PC-9 (cell line): ENCODE results near the gene CCDC106.

ENCODE experiments used
- EZH2 ChIP-seq: fragments of 200-600 bp; sonication (generic); IDR thresholded peaks from 2 replicates; pipeline ENCODE4 v1.8.0; 2017; ENCODE audit warnings: antibody characterized with exemption, low read depth
- TF ChIP-seq, protein P1 (sequence below): fragments of 200-600 bp; sonication (generic); conservative IDR thresholded peaks from 2 replicates; pipeline ENCODE4 v1.6.1; 2017; ENCODE audit warnings: mixed run types, antibody characterized with exemption, mild to moderate bottlenecking, moderate library complexity

DNA sequence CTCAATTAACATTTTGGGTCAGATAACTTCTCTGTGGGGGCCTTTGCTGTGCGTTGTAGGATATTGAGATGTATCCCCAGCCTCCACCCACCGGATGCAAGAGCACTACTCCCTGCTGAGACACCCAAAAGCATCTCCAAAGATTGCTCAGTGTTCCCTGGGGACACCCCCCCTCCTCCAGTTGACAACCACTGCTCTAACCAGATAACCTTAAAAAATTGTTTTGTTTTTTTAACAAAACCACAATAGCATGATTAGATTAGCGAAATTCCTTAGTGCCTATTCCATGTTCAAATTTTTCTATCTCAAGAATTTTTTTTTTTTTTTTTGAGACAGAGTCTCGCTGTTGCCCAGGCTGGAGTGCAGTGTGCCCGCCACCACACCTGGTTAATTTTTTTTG is 24.4 kb downstream of the CCDC106 start:
- TF ChIP-seq, protein P1, sequence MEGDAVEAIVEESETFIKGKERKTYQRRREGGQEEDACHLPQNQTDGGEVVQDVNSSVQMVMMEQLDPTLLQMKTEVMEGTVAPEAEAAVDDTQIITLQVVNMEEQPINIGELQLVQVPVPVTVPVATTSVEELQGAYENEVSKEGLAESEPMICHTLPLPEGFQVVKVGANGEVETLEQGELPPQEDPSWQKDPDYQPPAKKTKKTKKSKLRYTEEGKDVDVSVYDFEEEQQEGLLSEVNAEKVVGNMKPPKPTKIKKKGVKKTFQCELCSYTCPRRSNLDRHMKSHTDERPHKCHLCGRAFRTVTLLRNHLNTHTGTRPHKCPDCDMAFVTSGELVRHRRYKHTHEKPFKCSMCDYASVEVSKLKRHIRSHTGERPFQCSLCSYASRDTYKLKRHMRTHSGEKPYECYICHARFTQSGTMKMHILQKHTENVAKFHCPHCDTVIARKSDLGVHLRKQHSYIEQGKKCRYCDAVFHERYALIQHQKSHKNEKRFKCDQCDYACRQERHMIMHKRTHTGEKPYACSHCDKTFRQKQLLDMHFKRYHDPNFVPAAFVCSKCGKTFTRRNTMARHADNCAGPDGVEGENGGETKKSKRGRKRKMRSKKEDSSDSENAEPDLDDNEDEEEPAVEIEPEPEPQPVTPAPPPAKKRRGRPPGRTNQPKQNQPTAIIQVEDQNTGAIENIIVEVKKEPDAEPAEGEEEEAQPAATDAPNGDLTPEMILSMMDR: no peak
- TF ChIP-seq EZH2: no peak
